ENCODE results near the gene USP17L22. TPM values are rescaled to one million over a fixed set of nuclear protein-coding genes. Genes with fewer than 3 reads are reported as not detected.
"Not testable (repeated sequence)": the region's sequence is repeated elsewhere in the genome, so short reads cannot be mapped to it uniquely, and the experiment has no call there.

Gene USP17L22, protein sequence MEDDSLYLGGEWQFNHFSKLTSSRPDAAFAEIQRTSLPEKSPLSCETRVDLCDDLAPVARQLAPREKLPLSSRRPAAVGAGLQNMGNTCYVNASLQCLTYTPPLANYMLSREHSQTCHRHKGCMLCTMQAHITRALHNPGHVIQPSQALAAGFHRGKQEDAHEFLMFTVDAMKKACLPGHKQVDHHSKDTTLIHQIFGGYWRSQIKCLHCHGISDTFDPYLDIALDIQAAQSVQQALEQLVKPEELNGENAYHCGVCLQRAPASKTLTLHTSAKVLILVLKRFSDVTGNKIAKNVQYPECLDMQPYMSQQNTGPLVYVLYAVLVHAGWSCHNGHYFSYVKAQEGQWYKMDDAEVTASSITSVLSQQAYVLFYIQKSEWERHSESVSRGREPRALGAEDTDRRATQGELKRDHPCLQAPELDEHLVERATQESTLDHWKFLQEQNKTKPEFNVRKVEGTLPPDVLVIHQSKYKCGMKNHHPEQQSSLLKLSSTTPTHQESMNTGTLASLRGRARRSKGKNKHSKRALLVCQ
- not detected in 3 replicates for total RNA-seq

DNA sequence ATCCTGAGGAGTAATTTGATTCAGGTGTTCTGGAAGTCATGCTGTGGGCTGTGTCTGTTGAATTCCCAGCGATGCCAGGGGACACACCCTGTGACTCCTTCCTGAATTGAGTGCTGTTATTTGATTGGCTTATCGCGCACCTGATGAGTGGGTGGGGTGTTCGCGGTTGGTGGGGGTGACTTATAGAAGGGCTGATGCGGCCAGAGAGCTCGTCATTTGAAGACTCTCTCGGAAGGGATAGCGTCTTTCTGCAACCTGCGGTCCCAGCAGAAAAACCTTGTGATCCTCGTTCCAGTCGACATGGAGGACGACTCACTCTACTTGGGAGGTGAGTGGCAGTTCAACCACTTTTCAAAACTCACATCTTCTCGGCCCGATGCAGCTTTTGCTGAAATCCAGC, at the start of gene USP17L22:
Gene USP17L22 (plus strand): TSS at position 301 of the 400 bp plus-strand sequence. CDS start 0 bp downstream, at position 301.
- not testable (repeated sequence) for H3K36me3 Mint-ChIP-seq, H3K9me3 Mint-ChIP-seq

DNA sequence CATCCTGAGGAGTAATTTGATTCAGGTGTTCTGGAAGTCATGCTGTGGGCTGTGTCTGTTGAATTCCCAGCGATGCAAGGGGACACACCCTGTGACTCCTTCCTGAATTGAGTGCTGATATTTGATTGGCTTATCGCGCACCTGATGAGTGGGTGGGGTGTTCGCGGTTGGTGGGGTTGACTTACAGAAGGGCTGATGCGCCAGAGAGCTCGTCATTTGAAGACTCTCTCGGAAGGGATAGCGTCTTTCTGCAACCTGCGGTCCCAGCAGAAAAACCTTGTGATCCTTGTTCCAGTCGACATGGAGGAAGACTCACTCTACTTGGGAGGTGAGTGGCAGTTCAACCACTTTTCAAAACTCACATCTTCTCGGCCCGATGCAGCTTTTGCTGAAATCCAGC, 47.6 kb upstream of the USP17L22 start, which contains the start of gene USP17L12:
Gene USP17L12 (plus strand): TSS at position 301 of the 400 bp plus-strand sequence. CDS start 0 bp downstream, at position 301.
- not testable (repeated sequence) for DNase-seq (ENCODE audit: low spot score in 2 of 2, unreplicated experiment in 2 of 2); H3K27me3 Mint-ChIP-seq (ENCODE audit: low read depth); H3K4me1 Mint-ChIP-seq; H3K4me3 Mint-ChIP-seq; H3K36me3 Mint-ChIP-seq; H3K9me3 Mint-ChIP-seq; H3K27ac Mint-ChIP-seq

More for the DNA sequence above, at the start of gene USP17L22:
- H3K27me3 Mint-ChIP-seq (ENCODE audit: low read depth); H3K4me1 Mint-ChIP-seq; H3K4me3 Mint-ChIP-seq; H3K27ac Mint-ChIP-seq; DNase-seq (ENCODE audit: low spot score in 2 of 2, unreplicated experiment in 2 of 2): not testable (repeated sequence)

DNA sequence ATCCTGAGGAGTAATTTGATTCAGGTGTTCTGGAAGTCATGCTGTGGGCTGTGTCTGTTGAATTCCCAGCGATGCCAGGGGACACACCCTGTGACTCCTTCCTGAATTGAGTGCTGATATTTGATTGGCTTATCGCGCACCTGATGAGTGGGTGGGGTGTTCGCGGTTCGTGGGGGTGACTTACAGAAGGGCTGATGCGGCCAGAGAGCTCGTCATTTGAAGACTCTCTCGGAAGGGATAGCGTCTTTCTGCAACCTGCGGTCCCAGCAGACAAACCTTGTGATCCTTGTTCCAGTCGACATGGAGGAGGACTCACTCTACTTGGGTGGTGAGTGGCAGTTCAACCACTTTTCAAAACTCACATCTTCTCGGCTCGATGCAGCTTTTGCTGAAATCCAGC, 42.8 kb upstream of the USP17L22 start, which contains the start of gene USP17L13:
Gene USP17L13 (plus strand): TSS at position 301 of the 400 bp plus-strand sequence. CDS start 0 bp downstream, at position 301.
- not testable (repeated sequence) for H3K27me3 Mint-ChIP-seq (ENCODE audit: low read depth); H3K9me3 Mint-ChIP-seq; H3K4me3 Mint-ChIP-seq; DNase-seq (ENCODE audit: low spot score in 2 of 2, unreplicated experiment in 2 of 2); H3K36me3 Mint-ChIP-seq; H3K4me1 Mint-ChIP-seq; H3K27ac Mint-ChIP-seq

DNA sequence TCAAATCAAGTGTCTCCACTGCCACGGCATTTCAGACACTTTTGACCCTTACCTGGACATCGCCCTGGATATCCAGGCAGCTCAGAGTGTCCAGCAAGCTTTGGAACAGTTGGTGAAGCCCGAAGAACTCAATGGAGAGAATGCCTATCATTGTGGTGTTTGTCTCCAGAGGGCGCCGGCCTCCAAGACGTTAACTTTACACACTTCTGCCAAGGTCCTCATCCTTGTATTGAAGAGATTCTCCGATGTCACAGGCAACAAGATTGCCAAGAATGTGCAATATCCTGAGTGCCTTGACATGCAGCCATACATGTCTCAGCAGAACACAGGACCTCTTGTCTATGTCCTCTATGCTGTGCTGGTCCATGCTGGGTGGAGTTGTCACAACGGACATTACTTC, 37.2 kb upstream of the USP17L22 start:
- not testable (repeated sequence) for H3K4me1 Mint-ChIP-seq; H3K27ac Mint-ChIP-seq; H3K27me3 Mint-ChIP-seq (ENCODE audit: low read depth); H3K4me3 Mint-ChIP-seq; H3K9me3 Mint-ChIP-seq; H3K36me3 Mint-ChIP-seq
- DNase-seq (ENCODE audit: low spot score in 2 of 2, unreplicated experiment in 2 of 2) = peak in 1 of 2 experiments; percentile 33

DNA sequence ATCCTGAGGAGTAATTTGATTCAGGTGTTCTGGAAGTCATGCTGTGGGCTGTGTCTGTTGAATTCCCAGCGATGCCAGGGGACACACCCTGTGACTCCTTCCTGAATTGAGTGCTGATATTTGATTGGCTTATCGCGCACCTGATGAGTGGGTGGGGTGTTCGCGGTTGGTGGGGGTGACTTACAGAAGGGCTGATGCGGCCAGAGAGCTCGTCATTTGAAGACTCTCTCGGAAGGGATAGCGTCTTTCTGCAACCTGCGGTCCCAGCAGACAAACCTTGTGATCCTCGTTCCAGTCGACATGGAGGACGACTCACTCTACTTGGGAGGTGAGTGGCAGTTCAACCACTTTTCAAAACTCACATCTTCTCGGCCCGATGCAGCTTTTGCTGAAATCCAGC, 33.3 kb upstream of the USP17L22 start, which contains the start of gene USP17L15:
Gene USP17L15 (plus strand): TSS at position 301 of the 400 bp plus-strand sequence. CDS start 0 bp downstream, at position 301.
- DNase-seq (ENCODE audit: low spot score in 2 of 2, unreplicated experiment in 2 of 2); H3K4me3 Mint-ChIP-seq; H3K4me1 Mint-ChIP-seq; H3K36me3 Mint-ChIP-seq; H3K27ac Mint-ChIP-seq; H3K9me3 Mint-ChIP-seq; H3K27me3 Mint-ChIP-seq (ENCODE audit: low read depth): not testable (repeated sequence)

DNA sequence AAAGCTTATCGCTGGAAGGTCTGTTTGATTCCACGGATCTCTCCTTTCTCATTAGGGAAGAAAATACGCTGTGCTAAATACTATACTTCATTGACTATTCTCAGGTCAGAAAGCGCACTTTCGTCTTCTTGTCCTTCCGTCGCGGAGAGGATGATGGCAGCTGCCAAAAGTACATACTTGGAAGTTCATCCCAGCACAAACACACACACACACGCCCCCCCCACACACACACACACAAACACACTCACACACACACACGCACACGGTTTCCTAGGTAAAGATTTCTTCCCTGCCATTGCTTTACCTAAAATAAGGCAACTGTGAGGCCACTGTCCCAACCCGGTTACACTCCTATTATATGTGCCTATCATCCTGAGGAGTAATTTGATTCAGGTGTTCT, 29.0 kb upstream of the USP17L22 start:
- DNase-seq (ENCODE audit: low spot score in 2 of 2, unreplicated experiment in 2 of 2); H3K4me3 Mint-ChIP-seq; H3K36me3 Mint-ChIP-seq; H3K9me3 Mint-ChIP-seq; H3K4me1 Mint-ChIP-seq; H3K27me3 Mint-ChIP-seq (ENCODE audit: low read depth); H3K27ac Mint-ChIP-seq: not testable (repeated sequence)

DNA sequence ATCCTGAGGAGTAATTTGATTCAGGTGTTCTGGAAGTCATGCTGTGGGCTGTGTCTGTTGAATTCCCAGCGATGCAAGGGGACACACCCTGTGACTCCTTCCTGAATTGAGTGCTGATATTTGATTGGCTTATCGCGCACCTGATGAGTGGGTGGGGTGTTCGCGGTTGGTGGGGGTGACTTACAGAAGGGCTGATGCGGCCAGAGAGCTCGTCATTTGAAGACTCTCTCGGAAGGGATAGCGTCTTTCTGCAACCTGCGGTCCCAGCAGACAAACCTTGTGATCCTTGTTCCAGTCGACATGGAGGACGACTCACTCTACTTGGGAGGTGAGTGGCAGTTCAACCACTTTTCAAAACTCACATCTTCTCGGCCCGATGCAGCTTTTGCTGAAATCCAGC, 23.8 kb upstream of the USP17L22 start, which contains the start of gene USP17L17:
Gene USP17L17 (plus strand): TSS at position 301 of the 400 bp plus-strand sequence. CDS start 0 bp downstream, at position 301.
- H3K4me3 Mint-ChIP-seq; H3K27ac Mint-ChIP-seq; H3K36me3 Mint-ChIP-seq; H3K4me1 Mint-ChIP-seq; H3K27me3 Mint-ChIP-seq (ENCODE audit: low read depth); H3K9me3 Mint-ChIP-seq; DNase-seq (ENCODE audit: low spot score in 2 of 2, unreplicated experiment in 2 of 2): not testable (repeated sequence)

DNA sequence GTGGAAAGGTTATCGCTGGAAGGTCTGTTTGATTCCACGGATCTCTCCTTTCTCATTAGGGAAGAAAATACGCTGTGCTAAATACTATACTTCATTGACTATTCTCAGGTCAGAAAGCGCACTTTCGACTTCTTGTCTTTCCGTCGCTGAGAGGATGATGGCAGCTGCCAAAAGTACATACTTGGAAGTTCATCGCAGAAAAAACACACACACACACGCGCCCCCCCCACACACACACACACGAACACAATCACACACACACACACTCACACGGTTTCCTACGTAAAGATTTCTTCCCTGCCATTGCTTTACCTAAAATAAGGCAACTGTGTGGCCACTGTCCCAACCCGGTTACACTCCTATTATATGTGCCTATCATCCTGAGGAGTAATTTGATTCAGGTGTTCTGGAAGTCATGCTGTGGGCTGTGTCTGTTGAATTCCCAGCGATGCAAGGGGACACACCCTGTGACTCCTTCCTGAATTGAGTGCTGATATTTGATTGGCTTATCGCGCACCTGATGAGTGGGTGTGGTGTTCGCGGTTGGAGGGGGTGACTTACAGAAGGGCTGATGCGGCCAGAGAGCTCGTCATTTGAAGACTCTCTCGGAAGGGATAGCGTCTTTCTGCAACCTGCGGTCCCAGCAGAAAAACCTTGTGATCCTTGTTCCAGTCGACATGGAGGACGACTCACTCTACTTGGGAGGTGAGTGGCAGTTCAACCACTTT, 19.3 kb upstream of the USP17L22 start, which contains the start of gene USP17L18:
Gene USP17L18 (plus strand): TSS at position 678 of the 728 bp plus-strand sequence. CDS start 0 bp downstream, at position 678.
- H3K4me3 Mint-ChIP-seq; H3K9me3 Mint-ChIP-seq; H3K4me1 Mint-ChIP-seq; H3K27ac Mint-ChIP-seq; H3K27me3 Mint-ChIP-seq (ENCODE audit: low read depth); H3K36me3 Mint-ChIP-seq: not testable (repeated sequence)
- peak; percentile 16 to 25 for DNase-seq (ENCODE audit: low spot score in 2 of 2, unreplicated experiment in 2 of 2)

DNA sequence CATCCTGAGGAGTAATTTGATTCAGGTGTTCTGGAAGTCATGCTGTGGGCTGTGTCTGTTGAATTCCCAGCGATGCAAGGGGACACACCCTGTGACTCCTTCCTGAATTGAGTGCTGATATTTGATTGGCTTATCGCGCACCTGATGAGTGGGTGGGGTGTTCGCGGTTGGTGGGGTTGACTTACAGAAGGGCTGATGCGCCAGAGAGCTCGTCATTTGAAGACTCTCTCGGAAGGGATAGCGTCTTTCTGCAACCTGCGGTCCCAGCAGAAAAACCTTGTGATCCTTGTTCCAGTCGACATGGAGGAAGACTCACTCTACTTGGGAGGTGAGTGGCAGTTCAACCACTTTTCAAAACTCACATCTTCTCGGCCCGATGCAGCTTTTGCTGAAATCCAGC, 14.3 kb upstream of the USP17L22 start, which contains the start of gene USP17L19:
Gene USP17L19 (plus strand): TSS at position 301 of the 400 bp plus-strand sequence. CDS start 0 bp downstream, at position 301.
- DNase-seq (ENCODE audit: low spot score in 2 of 2, unreplicated experiment in 2 of 2); H3K27ac Mint-ChIP-seq; H3K4me1 Mint-ChIP-seq; H3K4me3 Mint-ChIP-seq; H3K27me3 Mint-ChIP-seq (ENCODE audit: low read depth); H3K9me3 Mint-ChIP-seq; H3K36me3 Mint-ChIP-seq: not testable (repeated sequence)

DNA sequence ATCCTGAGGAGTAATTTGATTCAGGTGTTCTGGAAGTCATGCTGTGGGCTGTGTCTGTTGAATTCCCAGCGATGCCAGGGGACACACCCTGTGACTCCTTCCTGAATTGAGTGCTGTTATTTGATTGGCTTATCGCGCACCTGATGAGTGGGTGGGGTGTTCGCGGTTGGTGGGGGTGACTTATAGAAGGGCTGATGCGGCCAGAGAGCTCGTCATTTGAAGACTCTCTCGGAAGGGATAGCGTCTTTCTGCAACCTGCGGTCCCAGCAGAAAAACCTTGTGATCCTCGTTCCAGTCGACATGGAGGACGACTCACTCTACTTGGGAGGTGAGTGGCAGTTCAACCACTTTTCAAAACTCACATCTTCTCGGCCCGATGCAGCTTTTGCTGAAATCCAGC, 9.6 kb upstream of the USP17L22 start, which contains the start of gene USP17L20:
Gene USP17L20 (plus strand): TSS at position 301 of the 400 bp plus-strand sequence. CDS start 0 bp downstream, at position 301.
- not testable (repeated sequence) for H3K4me1 Mint-ChIP-seq; H3K27ac Mint-ChIP-seq; H3K9me3 Mint-ChIP-seq; DNase-seq (ENCODE audit: low spot score in 2 of 2, unreplicated experiment in 2 of 2); H3K36me3 Mint-ChIP-seq; H3K4me3 Mint-ChIP-seq; H3K27me3 Mint-ChIP-seq (ENCODE audit: low read depth)

DNA sequence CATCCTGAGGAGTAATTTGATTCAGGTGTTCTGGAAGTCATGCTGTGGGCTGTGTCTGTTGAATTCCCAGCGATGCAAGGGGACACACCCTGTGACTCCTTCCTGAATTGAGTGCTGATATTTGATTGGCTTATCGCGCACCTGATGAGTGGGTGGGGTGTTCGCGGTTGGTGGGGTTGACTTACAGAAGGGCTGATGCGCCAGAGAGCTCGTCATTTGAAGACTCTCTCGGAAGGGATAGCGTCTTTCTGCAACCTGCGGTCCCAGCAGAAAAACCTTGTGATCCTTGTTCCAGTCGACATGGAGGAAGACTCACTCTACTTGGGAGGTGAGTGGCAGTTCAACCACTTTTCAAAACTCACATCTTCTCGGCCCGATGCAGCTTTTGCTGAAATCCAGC, 4.8 kb upstream of the USP17L22 start, which contains the start of gene USP17L21:
Gene USP17L21 (plus strand): TSS at position 301 of the 400 bp plus-strand sequence. CDS start 0 bp downstream, at position 301.
- DNase-seq (ENCODE audit: low spot score in 2 of 2, unreplicated experiment in 2 of 2); H3K4me3 Mint-ChIP-seq; H3K4me1 Mint-ChIP-seq; H3K27ac Mint-ChIP-seq; H3K36me3 Mint-ChIP-seq; H3K27me3 Mint-ChIP-seq (ENCODE audit: low read depth); H3K9me3 Mint-ChIP-seq: not testable (repeated sequence)

DNA sequence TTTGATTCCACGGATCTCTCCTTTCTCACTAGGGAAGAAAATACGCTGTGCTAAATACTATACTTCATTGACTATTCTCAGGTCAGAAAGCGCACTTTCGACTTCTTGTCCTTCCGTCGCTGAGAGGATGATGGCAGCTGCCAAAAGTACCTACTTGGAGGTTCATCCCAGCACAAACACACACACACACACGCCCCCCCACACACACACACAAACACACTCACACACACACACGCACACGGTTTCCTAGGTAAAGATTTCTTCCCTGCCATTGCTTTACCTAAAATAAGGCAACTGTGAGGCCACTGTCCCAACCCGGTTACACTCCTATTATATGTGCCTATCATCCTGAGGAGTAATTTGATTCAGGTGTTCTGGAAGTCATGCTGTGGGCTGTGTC, 4.3 kb downstream of the USP17L22 start:
- not testable (repeated sequence) for H3K9me3 Mint-ChIP-seq; H3K27me3 Mint-ChIP-seq (ENCODE audit: low read depth)
- DNase-seq (ENCODE audit: low spot score in 2 of 2, unreplicated experiment in 2 of 2) = peak; percentile 40 to 43

More for the DNA sequence above, 4.3 kb downstream of the USP17L22 start:
- not testable (repeated sequence) for H3K4me1 Mint-ChIP-seq, H3K36me3 Mint-ChIP-seq, H3K27ac Mint-ChIP-seq, H3K4me3 Mint-ChIP-seq

Data from mesothelial cell of epicardium (in vitro differentiated cells).